Muscle layer of colon (tissue), 2 donors: ENCODE measurements around the gene IL12A.

ENCODE experiments used
- H3K27ac ChIP-seq: one replicate; pipeline ENCODE4 v1.7.0; 2013; ENCODE audit warnings: low read depth, mild to moderate bottlenecking, low read length, moderate library complexity
- H3K27me3 ChIP-seq, 2 donors: one replicate each; pipeline ENCODE4 v1.7.0; 2013; ENCODE audit warnings: low read length in 2 of 2, mild to moderate bottlenecking in 2 of 2; ENCODE audit not compliant: insufficient read depth in 2 of 2, control insufficient read depth in 1 of 2
- H3K36me3 ChIP-seq: one replicate; pipeline ENCODE4 v1.7.0; 2013; ENCODE audit warnings: mild to moderate bottlenecking, low read length; ENCODE audit not compliant: insufficient read depth
- H3K4me1 ChIP-seq: one replicate; pipeline ENCODE4 v1.7.0; 2013; ENCODE audit warnings: mild to moderate bottlenecking, low read length; ENCODE audit not compliant: insufficient read depth
- H3K4me3 ChIP-seq, 2 donors: one replicate each; pipeline ENCODE4 v1.7.0; 2013; ENCODE audit warnings: low read length in 2 of 2, low read depth in 1 of 2, mild to moderate bottlenecking in 1 of 2, moderate library complexity in 1 of 2
- H3K9ac ChIP-seq: one replicate; pipeline ENCODE4 v1.7.0; 2013; ENCODE audit warnings: low read length
- H3K9me3 ChIP-seq: one replicate; pipeline ENCODE4 v1.7.0; 2013; ENCODE audit warnings: mild to moderate bottlenecking, low read length
- donor health status: abdominal sarcoma.
- donor health status: Adenocarcinoma of cecum.

IL12A gene

DNA sequence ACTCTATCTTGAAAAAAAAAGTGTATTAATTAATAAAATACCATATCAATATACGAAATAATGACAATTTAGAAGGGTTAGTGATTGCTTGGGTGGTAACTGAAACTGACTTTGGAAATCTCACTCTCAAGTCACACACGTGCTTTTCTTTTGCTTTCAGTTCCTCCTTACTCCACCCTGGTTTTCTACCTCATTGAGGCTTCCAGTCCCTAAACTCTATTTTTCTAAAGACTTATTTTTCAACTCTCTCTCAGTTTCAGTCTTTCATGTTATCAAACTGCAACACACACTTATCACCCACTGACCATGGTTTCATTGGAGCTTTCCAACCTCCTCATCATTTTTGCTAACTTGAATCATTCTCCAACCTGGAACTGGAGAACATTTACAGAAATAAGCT, 23.5 kb downstream of the IL12A start:
- Histone ChIP-seq H3K9me3 (no peaks in the 10 kb centered on the region), H3K9ac (no peak overlapping the region), H3K4me3 (no peak overlapping the region), H3K27me3 (no peaks in the 10 kb centered on the region), H3K4me1 (no peaks in the 10 kb centered on the region), H3K36me3 (no peaks in the 10 kb centered on the region), H3K27ac (no peak overlapping the region)

DNA sequence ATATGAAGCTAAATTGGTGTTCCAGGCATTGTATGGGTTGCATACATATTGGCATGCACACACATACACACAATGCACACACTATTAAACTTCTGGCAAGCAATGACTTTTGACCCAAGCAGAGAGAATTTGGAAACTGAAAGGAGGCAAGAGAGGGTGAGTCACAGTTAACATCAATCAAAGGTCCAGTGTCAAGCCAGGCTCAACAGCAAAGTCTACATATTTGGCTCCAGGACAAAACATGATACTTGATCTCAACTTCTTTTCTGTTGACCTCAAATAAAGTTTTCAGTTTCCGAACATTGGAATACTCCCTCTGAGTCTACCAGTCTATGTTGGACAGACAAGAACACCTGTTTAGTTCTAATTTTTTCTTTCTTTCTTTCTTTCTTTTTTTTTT, 28.3 kb downstream of the IL12A start:
- Histone ChIP-seq H3K27me3 (no peaks in the 10 kb centered on the region), H3K27ac (no peak overlapping the region), H3K4me1 (no peaks in the 10 kb centered on the region), H3K4me3 (no peak overlapping the region), H3K9ac (no peak overlapping the region), H3K36me3 (no peaks in the 10 kb centered on the region), H3K9me3 (no peaks in the 10 kb centered on the region)

DNA sequence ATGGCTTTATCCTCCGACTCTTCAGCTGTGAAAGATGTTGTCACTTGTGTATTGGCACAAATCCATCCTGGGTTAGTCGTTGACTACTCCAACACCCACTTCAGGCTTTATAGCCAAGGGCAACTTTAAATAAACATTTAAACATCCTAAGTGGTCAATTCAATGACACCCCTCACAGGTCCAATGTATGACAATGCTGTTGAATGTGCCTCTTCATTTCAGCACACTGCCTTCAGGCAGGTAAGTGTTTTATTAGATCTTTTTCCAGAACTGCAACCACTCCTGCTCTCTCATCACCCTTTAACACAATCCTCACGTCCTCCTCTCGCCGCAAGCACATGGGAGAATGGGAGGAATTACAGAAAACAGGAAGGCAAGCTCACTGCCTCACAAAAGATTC, 30.3 kb downstream of the IL12A start:
- Histone ChIP-seq H3K4me1 (no peaks in the 10 kb centered on the region), H3K9me3 (no peaks in the 10 kb centered on the region), H3K36me3 (no peaks in the 10 kb centered on the region), H3K27ac (no peak overlapping the region), H3K9ac (no peak overlapping the region), H3K27me3 (no peaks in the 10 kb centered on the region), H3K4me3 (no peak overlapping the region)

DNA sequence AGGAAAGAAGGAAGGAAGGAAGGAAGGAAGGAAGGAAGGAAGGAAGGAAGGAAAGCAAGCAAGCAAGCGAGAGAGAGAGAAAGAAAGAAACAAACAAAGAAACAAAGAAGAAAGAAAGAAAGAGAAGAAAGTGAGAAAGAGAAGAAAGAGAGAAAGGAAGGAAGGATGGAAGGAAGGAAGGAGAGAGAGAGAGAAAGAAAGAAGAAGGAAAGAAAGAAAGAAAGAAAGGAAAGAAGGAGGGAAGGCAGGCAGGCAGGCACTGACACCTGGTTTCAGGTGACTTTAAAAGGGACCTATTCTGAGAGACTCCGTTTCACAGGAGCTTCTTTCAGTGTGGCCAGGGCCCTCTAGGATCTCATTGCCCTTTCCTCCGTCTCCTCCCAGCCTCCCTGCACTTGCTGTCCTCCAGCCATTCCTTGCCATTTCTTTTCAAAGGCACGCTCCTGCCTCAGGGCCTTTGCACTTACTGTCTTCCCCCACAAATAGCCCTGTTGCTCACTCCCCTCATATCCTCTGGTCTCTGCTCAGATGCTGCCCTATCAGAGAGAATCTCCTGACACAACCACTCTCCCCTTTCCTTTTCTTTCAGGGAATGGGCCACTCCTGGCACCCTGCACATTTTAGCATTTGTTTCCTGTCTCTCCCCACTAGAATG, 31.5 kb downstream of the IL12A start:
- H3K27me3 ChIP-seq = no peaks in the 10 kb centered on the region
- no peaks in the 10 kb centered on the region for H3K4me1 ChIP-seq
- H3K9me3 ChIP-seq = no peaks in the 10 kb centered on the region

DNA sequence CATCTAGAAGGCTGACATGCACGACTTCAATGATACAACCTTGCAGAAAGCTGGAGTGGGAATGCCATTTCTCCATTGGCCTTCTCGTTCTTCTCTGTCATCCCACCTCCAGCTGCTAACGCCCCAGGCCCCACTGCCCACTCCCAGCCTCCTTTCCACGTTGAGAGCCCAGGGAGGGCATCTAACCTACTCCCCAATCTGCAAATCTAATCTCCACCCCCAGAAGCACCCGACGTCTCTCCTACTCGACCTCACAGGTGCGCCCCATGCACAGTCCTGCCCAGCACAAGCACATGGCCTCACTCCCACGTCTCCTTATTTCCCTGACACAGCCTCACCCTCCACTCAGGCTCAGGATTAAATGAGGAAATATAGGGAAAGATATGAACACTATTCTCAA, 33.4 kb downstream of the IL12A start:
- no peaks in the 10 kb centered on the region for H3K9me3 ChIP-seq
- H3K9ac ChIP-seq = no peak overlapping the region
- H3K27ac ChIP-seq = no peak overlapping the region
- no peak overlapping the region for H3K4me3 ChIP-seq
- no peaks in the 10 kb centered on the region for H3K4me1 ChIP-seq
- H3K36me3 ChIP-seq = no peaks in the 10 kb centered on the region
- H3K27me3 ChIP-seq = no peaks in the 10 kb centered on the region

More for the DNA sequence above, 31.5 kb downstream of the IL12A start:
- no peak overlapping the region for H3K27ac ChIP-seq
- H3K36me3 ChIP-seq = no peaks in the 10 kb centered on the region
- H3K4me3 ChIP-seq = no peak overlapping the region
- H3K9ac ChIP-seq = no peak overlapping the region

DNA sequence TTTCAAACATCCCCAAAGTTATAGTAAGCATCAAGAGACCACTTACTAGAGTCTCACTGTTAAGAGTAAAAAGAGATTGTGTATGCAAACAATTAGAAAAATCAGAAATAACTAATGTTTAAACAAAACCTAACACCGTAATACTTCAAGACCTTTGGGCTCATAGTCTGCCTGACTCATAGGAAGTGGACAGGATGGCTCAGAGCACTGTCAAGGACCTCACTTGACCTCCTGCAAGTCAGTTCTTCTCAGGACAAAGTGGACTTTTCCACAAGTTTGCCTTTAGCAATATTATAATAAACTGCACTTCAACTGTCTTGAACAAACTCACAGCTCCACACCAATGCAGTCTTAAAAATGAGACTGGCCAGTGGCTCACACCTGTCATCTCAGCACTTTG, 34.8 kb downstream of the IL12A start:
- Histone ChIP-seq H3K27me3 (no peaks in the 10 kb centered on the region), H3K4me3 (no peak overlapping the region), H3K9ac (no peak overlapping the region), H3K9me3 (no peaks in the 10 kb centered on the region), H3K36me3 (no peaks in the 10 kb centered on the region), H3K4me1 (no peaks in the 10 kb centered on the region), H3K27ac (no peak overlapping the region)

DNA sequence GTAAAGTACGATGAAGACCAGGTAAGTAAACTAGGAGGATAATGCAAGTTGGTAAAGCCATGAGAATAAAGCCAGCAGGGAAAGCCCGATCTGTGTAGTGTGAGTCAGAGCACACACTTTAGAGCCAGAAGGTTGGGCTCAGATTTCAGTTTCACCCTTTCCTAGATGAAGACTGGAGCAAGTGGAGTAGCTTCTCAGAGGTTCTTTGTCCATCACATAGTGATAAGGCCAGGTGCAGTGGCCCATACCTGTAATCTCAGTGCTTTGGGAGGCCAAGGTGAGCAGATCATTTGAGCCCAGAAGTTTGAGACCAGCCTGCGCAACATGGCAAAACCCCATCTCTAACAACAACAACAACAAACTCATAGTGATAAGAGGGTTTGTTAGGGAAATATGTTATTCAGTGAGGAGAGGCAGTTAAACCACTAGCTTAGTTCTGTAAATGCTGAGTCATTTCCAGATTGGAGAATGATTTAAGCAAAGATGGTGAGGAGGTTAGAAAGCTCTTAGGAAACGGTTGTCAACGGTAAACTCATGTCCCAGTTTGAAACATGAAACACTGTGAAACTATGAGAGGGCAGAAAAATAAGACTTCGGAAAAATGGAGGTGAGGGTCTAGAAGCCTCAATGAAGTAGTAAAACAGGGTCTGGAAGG, 39.0 kb downstream of the IL12A start:
- Histone ChIP-seq H3K4me1 (no peaks in the 10 kb centered on the region), H3K27ac (no peak overlapping the region), H3K27me3 (no peaks in the 10 kb centered on the region), H3K36me3 (no peaks in the 10 kb centered on the region), H3K4me3 (no peak overlapping the region), H3K9ac (no peak overlapping the region), H3K9me3 (no peaks in the 10 kb centered on the region)

DNA sequence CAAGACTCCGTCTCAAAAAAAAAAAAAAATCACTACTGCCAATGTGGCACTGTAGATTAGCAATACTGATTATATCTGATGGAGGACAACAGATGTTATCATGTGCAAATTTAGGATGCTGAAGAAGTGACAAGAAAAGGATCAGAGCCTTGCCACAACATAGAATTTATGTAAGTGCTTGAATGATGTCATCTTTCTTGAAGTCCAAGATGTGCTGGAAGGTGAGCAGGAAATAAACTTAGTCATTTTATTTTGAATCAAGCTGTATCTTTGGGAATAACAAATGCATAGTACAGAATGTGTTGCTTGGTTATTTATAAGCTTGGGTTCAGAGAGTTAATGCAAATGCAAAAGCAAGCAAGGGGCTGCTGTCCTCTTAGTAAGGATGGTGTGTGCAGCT, 47.1 kb downstream of the IL12A start:
- no peak overlapping the region for H3K9ac ChIP-seq
- no peak overlapping the region for H3K27ac ChIP-seq

DNA sequence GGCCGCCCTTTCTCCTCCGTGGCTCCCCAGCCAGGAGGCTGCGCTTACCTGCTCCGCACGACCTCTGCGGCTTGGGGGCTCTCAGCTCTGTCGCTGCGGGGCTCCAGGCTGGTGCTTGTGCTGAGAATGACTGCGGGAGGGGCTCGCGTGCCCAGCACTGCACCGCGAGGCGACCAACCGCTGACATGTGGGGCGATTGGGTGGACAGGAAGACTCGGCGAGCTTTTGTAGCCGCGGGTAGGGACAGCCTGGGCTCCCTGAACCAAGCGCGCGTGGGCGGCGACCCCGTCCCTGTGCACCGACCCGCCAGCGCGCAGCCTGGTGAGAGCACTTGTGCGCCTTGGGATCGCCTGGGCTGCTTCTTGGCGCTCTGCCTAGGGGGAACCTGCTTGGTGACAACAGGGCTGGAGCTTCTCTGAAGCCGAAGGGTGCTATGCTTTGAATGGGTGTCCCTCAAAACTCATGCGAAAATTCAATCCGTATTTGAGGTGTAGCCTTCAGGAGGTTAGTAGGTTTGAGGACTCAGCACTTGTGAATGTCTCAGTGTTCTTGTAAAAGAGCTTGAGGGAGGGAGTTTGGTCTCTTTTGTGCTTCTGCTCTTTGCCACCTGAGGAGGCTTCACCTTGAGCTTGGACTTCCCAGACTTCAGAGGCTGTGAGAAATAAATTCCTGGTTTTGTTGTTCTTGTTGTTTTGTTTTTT, 50.4 kb downstream of the IL12A start:
- Histone ChIP-seq H3K27ac (no peak overlapping the region), H3K4me3 (peak overlapping the region in 1 of 2 donors; percentile 38), H3K9ac (no peak overlapping the region), H3K9me3 (no peaks in the 10 kb centered on the region), H3K36me3 (no peaks in the 10 kb centered on the region), H3K27me3 (peaks cover 6 to 10% of the 10 kb centered on the region in 2 donors), H3K4me1 (no peaks in the 10 kb centered on the region)

More for the DNA sequence above, 47.1 kb downstream of the IL12A start:
- no peaks in the 10 kb centered on the region for H3K4me1 ChIP-seq
- no peaks in the 10 kb centered on the region for H3K36me3 ChIP-seq
- no peaks in the 10 kb centered on the region for H3K9me3 ChIP-seq
- H3K4me3 ChIP-seq = no peak overlapping the region
- peaks cover 6 to 10% of the 10 kb centered on the region in 2 donors for H3K27me3 ChIP-seq

DNA sequence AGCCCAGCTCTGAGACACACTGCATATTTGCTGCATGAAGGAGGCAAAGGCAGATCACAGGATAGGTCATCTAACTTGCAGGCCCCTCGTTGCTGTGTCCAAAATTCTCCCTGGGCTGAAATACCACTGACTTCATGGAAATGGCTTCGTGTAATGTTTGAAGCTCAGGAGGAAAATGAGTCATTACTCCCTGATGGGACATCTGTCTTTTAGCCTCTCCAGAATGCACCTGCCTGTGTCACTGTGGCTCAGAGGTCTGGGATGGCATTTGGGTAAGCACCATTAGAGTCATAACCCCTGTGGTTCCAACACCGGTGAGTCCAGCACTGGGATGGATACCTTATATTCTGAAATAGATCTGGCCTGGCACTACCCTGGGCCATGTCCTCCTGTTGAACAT, 51.5 kb downstream of the IL12A start:
- Histone ChIP-seq H3K9ac (no peak overlapping the region), H3K4me1 (no peaks in the 10 kb centered on the region), H3K27me3 (peaks cover 6 to 10% of the 10 kb centered on the region in 2 donors), H3K27ac (no peak overlapping the region), H3K9me3 (no peaks in the 10 kb centered on the region), H3K4me3 (no peak overlapping the region), H3K36me3 (no peaks in the 10 kb centered on the region)

DNA sequence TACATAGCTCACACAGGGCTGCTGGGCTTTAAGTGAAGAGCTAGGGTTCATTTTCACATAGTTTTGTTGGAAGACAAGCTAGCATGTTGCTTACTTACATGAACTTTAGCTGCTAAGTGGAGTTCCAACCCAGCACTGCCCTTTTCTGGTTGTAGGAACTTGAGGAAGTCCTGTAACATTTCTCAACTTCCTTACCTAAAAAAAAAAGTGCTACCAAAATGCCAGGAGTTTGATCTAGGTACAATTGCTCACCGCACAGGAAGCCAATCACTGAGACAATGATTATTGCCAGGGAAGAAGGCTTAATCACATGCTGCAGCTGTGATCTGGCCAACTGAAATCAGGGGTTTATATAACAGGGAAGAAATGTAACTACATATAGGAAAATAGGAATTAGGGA, 52.8 kb downstream of the IL12A start:
- Histone ChIP-seq H3K9me3 (no peaks in the 10 kb centered on the region), H3K9ac (no peak overlapping the region), H3K4me1 (no peaks in the 10 kb centered on the region), H3K4me3 (no peak overlapping the region), H3K27me3 (peaks cover 6 to 10% of the 10 kb centered on the region in 2 donors), H3K36me3 (no peaks in the 10 kb centered on the region), H3K27ac (no peak overlapping the region)
